ENCODE results near the gene GTF3C1. TPM values are rescaled to one million over a fixed set of nuclear protein-coding genes. Genes with fewer than 3 reads are reported as not detected.

The GTF3C1 gene
- total RNA-seq, 1 donor from 2014 or later: 57.1 TPM

- Histone ChIP-seq H3K4me1 (no peaks in the 10 kb centered on the region), H3K27me3 (ENCODE audit: low read depth) (no peaks in the 10 kb centered on the region), H3K36me3 (peaks cover 98% of the 10 kb centered on the region), H3K9me3 (no peaks in the 10 kb centered on the region), H3K27ac (no peak overlapping the region), H3K4me3 (no peak overlapping the region)
- no peak for ATAC-seq
- intact Hi-C loops (cut with DNase I): no loop called here
- DNase-seq: no peak
- TF ChIP-seq CTCF (IDR thresholded peaks at IDR 0.05): no peak
Measured at GRCh38 chr16:27539120-27539519, 10.6 kb downstream of the GTF3C1 start.

GRCh38 chr16:27538528-27538927 lies 11.2 kb downstream of the GTF3C1 start:
- Histone ChIP-seq H3K4me1 (no peaks in the 10 kb centered on the region), H3K36me3 (peaks cover 98% of the 10 kb centered on the region), H3K27ac (no peak overlapping the region), H3K9me3 (no peaks in the 10 kb centered on the region), H3K4me3 (no peak overlapping the region), H3K27me3 (ENCODE audit: low read depth) (no peaks in the 10 kb centered on the region)
- ATAC-seq (no peak), DNase-seq (no peak)
- intact Hi-C loops (cut with DNase I): no loop called here
- TF ChIP-seq CTCF (IDR thresholded peaks at IDR 0.05): no peak

- intact Hi-C loops (cut with DNase I): no loop called here
- Histone ChIP-seq H3K27ac (no peak overlapping the region), H3K4me1 (no peaks in the 10 kb centered on the region), H3K9me3 (no peaks in the 10 kb centered on the region), H3K4me3 (no peak overlapping the region), H3K27me3 (ENCODE audit: low read depth) (no peaks in the 10 kb centered on the region), H3K36me3 (peaks cover 98% of the 10 kb centered on the region)
- ATAC-seq (no peak), DNase-seq (no peak)
- TF ChIP-seq CTCF (IDR thresholded peaks at IDR 0.05): no peak
Measured at GRCh38 chr16:27534256-27534655, 15.5 kb downstream of the GTF3C1 start.

GRCh38 chr16:27531826-27532800 lies 17.6 kb downstream of the GTF3C1 start:
- Histone ChIP-seq H3K9me3 (no peaks in the 10 kb centered on the region), H3K4me1 (no peaks in the 10 kb centered on the region), H3K27me3 (ENCODE audit: low read depth) (no peaks in the 10 kb centered on the region), H3K36me3 (peaks cover 100% of the 10 kb centered on the region), H3K27ac (no peak overlapping the region), H3K4me3 (no peak overlapping the region)
- DNase-seq (no peak), ATAC-seq (no peak)
- TF ChIP-seq CTCF (IDR thresholded peaks at IDR 0.05): no peak
- intact Hi-C loops (cut with DNase I): no loop called here

DNA sequence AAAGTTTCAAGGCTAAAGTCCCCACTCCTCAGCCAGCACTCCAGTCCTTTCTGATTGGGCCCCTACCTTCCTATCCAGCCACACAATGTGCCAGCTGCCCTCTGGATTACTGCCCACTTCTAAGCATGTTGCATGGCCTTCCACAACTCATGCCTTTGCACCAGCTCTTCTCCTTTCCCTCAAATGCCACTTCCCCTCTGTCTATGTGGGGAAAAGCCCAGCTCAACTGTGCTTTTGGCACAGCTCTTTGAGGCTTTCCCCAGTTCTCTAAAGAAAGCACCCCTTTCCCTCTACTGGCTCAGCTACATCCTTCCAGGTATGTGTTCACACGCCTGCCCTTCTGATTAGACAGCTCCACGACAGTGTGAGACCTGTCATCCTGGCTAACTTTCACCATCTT lies 18.5 kb downstream of the GTF3C1 start:
- Histone ChIP-seq H3K4me1 (no peaks in the 10 kb centered on the region), H3K9me3 (no peaks in the 10 kb centered on the region), H3K36me3 (peaks cover 100% of the 10 kb centered on the region), H3K27me3 (ENCODE audit: low read depth) (no peaks in the 10 kb centered on the region), H3K27ac (no peak overlapping the region), H3K4me3 (no peak overlapping the region)
- peak in 1 of 2 donors; percentile 32 for ATAC-seq
- TF ChIP-seq CTCF (IDR thresholded peaks at IDR 0.05): no peak
- DNase-seq: no peak
- intact Hi-C loops (cut with DNase I): no loop called here
